GM13977 (cell line): Measurements from ENCODE around the gene PDCD4.

Source experiments
- DNase-seq: peaks from one replicate; pipeline ENCODE4 v3.0.0; 2012; ENCODE audit warnings: low spot score
- CTCF ChIP-seq: IDR thresholded peaks from 2 replicates; pipeline ENCODE4 v1.5.1; 2012; ENCODE audit warnings: mild to moderate bottlenecking, control low read depth; ENCODE audit not compliant: insufficient read depth; ENCODE audit errors: extremely low read depth, missing control alignments
- in situ Hi-C: fragments of 300-500 bp; cut with MboI; formaldehyde crosslinking; loops from one replicate; pipeline ENCODE4 v1.12.0; 2022; ENCODE audit warnings: low sequenced_read_pairs, low pct_unique_long_range_greater_than_20kb, mixed read lengths, inconsistent platforms; ENCODE audit not compliant: unreplicated experiment

The PDCD4 gene

GRCh38 chr10:110845756-110846620 is 25.7 kb upstream of the PDCD4 start:
- in situ Hi-C loops: no loop called here
- DNase-seq: no peak
- no peak for TF ChIP-seq CTCF

GRCh38 chr10:110847374-110847773 is 24.4 kb upstream of the PDCD4 start:
- DNase-seq: no peak
- in situ Hi-C loops: no loop called here
- no peak for TF ChIP-seq CTCF

- TF ChIP-seq CTCF: no peak
- in situ Hi-C loops: no loop called here
- no peak for DNase-seq
These were observed 23.6 kb upstream of the PDCD4 start for GRCh38 chr10:110848106-110848505.

- no peak for DNase-seq
- in situ Hi-C loops: no loop called here
- TF ChIP-seq CTCF: no peak
These were observed 21.6 kb upstream of the PDCD4 start for GRCh38 chr10:110850099-110850498.

GRCh38 chr10:110851020-110851612 is 20.6 kb upstream of the PDCD4 start:
- in situ Hi-C loops: no loop called here
- no peak for TF ChIP-seq CTCF
- no peak for DNase-seq

GRCh38 chr10:110852255-110852896 is 19.4 kb upstream of the PDCD4 start:
- no peak for TF ChIP-seq CTCF
- in situ Hi-C loops: no loop called here
- no peak for DNase-seq
